ENCODE results near the gene LMNA. TPM values are rescaled to one million over a fixed set of nuclear protein-coding genes. Genes with fewer than 3 reads are reported as not detected.
A peak's percentile ranks its signal among the peaks of the same experiment; 100 is the strongest.

The LMNA gene
- total RNA-seq, 1 donor from 2014 or later = 20.5 TPM

- no peaks in the 10 kb centered on the region for H3K9me3 Mint-ChIP-seq
- H3K4me1 ChIP-seq = peaks cover 5% of the 10 kb centered on the region
- TF ChIP-seq, protein P1, sequence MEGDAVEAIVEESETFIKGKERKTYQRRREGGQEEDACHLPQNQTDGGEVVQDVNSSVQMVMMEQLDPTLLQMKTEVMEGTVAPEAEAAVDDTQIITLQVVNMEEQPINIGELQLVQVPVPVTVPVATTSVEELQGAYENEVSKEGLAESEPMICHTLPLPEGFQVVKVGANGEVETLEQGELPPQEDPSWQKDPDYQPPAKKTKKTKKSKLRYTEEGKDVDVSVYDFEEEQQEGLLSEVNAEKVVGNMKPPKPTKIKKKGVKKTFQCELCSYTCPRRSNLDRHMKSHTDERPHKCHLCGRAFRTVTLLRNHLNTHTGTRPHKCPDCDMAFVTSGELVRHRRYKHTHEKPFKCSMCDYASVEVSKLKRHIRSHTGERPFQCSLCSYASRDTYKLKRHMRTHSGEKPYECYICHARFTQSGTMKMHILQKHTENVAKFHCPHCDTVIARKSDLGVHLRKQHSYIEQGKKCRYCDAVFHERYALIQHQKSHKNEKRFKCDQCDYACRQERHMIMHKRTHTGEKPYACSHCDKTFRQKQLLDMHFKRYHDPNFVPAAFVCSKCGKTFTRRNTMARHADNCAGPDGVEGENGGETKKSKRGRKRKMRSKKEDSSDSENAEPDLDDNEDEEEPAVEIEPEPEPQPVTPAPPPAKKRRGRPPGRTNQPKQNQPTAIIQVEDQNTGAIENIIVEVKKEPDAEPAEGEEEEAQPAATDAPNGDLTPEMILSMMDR (IDR thresholded peaks at IDR 0.05) = no peak
- no peak for TF ChIP-seq EZH2 (IDR thresholded peaks at IDR 0.05)
- no peak for TF ChIP-seq EZH2phosphoT487 (IDR thresholded peaks at IDR 0.05)
- H4K20me1 ChIP-seq (ENCODE audit: low read depth) = no peaks in the 10 kb centered on the region
- peaks cover 34% of the 10 kb centered on the region for H3K4me1 Mint-ChIP-seq
- peaks cover 8% of the 10 kb centered on the region for H3F3A ChIP-seq (ENCODE audit: low read depth)
- no peak for DNase-seq (ENCODE audit: low spot score)
- no peak overlapping the region for H3K27ac ChIP-seq
- no peaks in the 10 kb centered on the region for H3K36me3 Mint-ChIP-seq
- H3K27me3 ChIP-seq = peaks cover 7% of the 10 kb centered on the region
- no peak overlapping the region for H3K9ac ChIP-seq
- H3K4me3 Mint-ChIP-seq = no peak overlapping the region
- H2AFZ ChIP-seq (replicated peaks) = no peak overlapping the region
- H3K9me3 ChIP-seq (ENCODE audit: low read depth) = no peaks in the 10 kb centered on the region
- H3K4me2 ChIP-seq = no peak overlapping the region
- no peak overlapping the region for H3K27ac Mint-ChIP-seq
- H3K4me3 ChIP-seq = no peak overlapping the region
- no peaks in the 10 kb centered on the region for H3K79me2 ChIP-seq (ENCODE audit: low read depth)
- H3K36me3 ChIP-seq = no peaks in the 10 kb centered on the region
- H3K27me3 Mint-ChIP-seq (ENCODE audit: insufficient read depth, low read depth) = peaks cover 16% of the 10 kb centered on the region
Measured at GRCh38 chr1:156157506-156157905, 43.0 kb downstream of the LMNA start.

GRCh38 chr1:156157966-156158365 is 43.5 kb downstream of the LMNA start:
- H3K36me3 ChIP-seq = no peaks in the 10 kb centered on the region
- H3K27me3 Mint-ChIP-seq (ENCODE audit: insufficient read depth, low read depth) = peaks cover 15% of the 10 kb centered on the region
- no peak for DNase-seq (ENCODE audit: low spot score)
- H3F3A ChIP-seq (ENCODE audit: low read depth) = peaks cover 8% of the 10 kb centered on the region
- H3K27ac ChIP-seq = no peak overlapping the region
- TF ChIP-seq EZH2 (IDR thresholded peaks at IDR 0.05) = no peak
- TF ChIP-seq EZH2phosphoT487 (IDR thresholded peaks at IDR 0.05) = no peak
- TF ChIP-seq, protein P1 (IDR thresholded peaks at IDR 0.05) = no peak
- H3K4me3 Mint-ChIP-seq = no peak overlapping the region
- no peak overlapping the region for H3K9ac ChIP-seq
- H3K9me3 Mint-ChIP-seq = no peaks in the 10 kb centered on the region
- no peaks in the 10 kb centered on the region for H3K79me2 ChIP-seq (ENCODE audit: low read depth)
- peaks cover 31% of the 10 kb centered on the region for H3K4me1 Mint-ChIP-seq
- no peak overlapping the region for H2AFZ ChIP-seq (replicated peaks)
- no peak overlapping the region for H3K4me3 ChIP-seq
- no peaks in the 10 kb centered on the region for H3K9me3 ChIP-seq (ENCODE audit: low read depth)
- no peaks in the 10 kb centered on the region for H4K20me1 ChIP-seq (ENCODE audit: low read depth)
- peak overlapping the region; percentile 10 for H3K27ac Mint-ChIP-seq
- H3K4me2 ChIP-seq = no peak overlapping the region
- H3K27me3 ChIP-seq = peaks cover 7% of the 10 kb centered on the region
- no peaks in the 10 kb centered on the region for H3K36me3 Mint-ChIP-seq
- peaks cover 5% of the 10 kb centered on the region for H3K4me1 ChIP-seq

- H3K27ac ChIP-seq = no peak overlapping the region
- Mint-ChIP-seq H3K27me3 (ENCODE audit: insufficient read depth, low read depth) (peaks cover 11% of the 10 kb centered on the region), H3K36me3 (no peaks in the 10 kb centered on the region), H3K9me3 (no peaks in the 10 kb centered on the region), H3K4me3 (peak overlapping the region; percentile 78), H3K4me1 (peaks cover 33% of the 10 kb centered on the region), H3K27ac (peak overlapping the region; percentile 92)
- H4K20me1 ChIP-seq (ENCODE audit: low read depth) = no peaks in the 10 kb centered on the region
- H3K4me3 ChIP-seq = peak overlapping the region; percentile 50
- no peak for TF ChIP-seq EZH2 (IDR thresholded peaks at IDR 0.05)
- no peak for TF ChIP-seq EZH2phosphoT487 (IDR thresholded peaks at IDR 0.05)
- TF ChIP-seq, protein P1 (IDR thresholded peaks at IDR 0.05) = no peak
- H3K9me3 ChIP-seq (ENCODE audit: low read depth) = no peaks in the 10 kb centered on the region
- peaks cover 5% of the 10 kb centered on the region for H3K4me1 ChIP-seq
- peak overlapping the region; percentile 91 for H3K4me2 ChIP-seq
- H3K36me3 ChIP-seq = no peaks in the 10 kb centered on the region
- H2AFZ ChIP-seq (replicated peaks) = peak overlapping the region; percentile 100
- peaks cover 8% of the 10 kb centered on the region for H3F3A ChIP-seq (ENCODE audit: low read depth)
- peaks cover 7% of the 10 kb centered on the region for H3K27me3 ChIP-seq
- no peaks in the 10 kb centered on the region for H3K79me2 ChIP-seq (ENCODE audit: low read depth)
- H3K9ac ChIP-seq = no peak overlapping the region
- DNase-seq (ENCODE audit: low spot score) = no peak
Measured at GRCh38 chr1:156160000-156160742, 45.7 kb downstream of the LMNA start.
